HG03196 (cell line): ENCODE results near the gene DNAJC25.

ENCODE experiments used
- ATAC-seq: cut with Tn5 transposase; IDR thresholded peaks from one replicate; pipeline ENCODE4 v1.9.1; 2021; ENCODE audit not compliant: unreplicated experiment

Gene DNAJC25

DNA sequence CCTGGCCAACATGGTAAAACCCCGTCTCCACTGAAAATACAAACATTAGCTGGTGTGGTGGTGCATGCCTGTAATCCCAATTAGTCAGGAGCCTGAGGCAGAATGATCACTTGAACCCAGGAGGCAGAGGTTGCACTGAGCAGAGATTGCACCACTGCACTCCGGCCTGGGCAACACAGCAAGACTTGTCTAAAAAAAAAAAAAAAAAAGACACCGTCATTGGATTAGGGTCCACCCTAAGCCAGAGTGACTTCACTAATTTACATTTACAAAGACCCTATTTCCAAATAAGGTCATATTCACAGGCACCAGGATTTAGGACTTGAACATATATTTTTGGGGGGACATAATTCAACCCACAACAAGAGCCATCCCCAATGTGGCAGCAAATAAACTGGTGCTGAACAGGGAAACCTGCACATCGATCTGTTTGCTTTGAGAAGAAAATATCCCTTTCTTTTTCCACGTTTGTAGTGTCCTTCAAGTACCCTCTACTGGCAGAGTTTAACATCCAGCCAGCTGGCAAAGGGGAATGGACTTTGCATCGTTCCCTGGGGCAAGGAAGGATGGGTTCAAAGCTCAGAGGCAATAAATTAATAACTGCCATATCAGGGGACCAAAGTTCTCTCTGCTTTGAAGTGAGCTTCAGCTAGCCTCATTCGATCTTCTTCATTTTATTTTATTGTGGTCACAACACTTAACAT is 3.7 kb upstream of the DNAJC25 start:
- no peak for ATAC-seq

DNA sequence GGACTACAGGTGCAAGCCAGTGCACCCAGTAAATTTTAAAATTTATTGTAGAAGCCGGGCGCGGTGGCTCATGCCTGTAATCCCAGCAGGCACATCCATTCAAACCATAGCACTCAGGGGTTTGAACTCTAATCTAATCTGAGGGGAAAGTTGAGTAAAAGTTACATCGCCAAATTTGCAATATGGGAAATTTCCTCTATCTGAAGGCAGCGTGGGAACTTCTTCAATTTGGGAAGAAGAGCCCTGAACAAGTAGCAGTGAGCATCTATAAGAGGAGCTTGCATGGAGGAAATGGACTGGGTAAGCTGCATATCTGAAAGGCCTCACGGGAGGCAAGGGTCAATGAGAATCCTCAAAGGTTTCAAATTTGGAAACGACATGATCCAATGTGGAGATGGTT is 2.7 kb upstream of the DNAJC25 start:
- no peak for ATAC-seq

DNA sequence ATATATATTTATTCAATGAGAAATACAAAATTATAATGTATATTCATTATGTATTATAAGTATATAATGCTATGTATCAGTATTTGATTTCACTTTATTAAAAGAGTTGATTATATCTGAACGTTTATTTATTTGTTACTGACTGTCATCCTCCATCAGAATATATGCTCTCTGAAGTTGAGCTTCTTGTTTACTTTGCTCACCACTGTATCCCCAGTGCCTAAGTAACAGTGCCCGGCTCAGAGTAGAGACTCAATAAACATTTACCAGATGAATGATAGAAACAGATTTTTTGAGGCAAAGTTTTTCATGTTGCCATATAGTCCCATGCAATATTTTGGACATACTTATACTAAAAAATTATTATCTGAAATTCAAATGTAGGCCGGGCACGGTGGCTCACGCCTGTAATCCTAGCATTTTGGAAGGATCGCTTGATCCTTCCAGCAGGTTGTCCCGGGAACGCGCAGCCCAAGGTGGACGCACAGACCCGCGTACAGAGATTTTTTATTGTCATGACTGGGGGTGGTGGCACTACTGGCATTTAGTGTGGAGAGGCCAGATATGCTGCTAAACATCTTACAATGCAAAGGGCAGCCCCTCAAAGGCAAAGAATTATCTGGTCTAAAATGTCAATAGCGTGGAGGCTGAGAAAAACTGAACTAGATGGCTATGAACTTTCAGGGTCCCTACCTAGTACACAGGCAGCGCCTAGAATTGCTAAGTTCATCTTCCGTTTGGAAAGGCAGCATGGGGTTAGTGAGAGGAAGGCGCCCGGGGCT is 761 bp upstream of the DNAJC25 start:
- peak; percentile 28 for ATAC-seq

DNA sequence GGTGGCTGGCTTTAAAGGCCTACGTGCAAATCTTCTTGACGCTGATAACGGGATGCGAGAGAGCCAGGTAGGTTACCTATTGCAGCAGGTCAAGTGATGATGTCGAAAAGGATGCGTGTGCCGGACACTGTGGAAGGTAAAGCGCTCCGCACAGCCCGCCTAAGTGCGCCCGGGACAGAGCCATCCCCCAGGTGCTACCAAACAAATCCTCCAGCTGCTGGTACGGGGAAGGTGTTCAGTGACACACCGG is 245 bp upstream of the DNAJC25 start:
- ATAC-seq: no peak

DNA sequence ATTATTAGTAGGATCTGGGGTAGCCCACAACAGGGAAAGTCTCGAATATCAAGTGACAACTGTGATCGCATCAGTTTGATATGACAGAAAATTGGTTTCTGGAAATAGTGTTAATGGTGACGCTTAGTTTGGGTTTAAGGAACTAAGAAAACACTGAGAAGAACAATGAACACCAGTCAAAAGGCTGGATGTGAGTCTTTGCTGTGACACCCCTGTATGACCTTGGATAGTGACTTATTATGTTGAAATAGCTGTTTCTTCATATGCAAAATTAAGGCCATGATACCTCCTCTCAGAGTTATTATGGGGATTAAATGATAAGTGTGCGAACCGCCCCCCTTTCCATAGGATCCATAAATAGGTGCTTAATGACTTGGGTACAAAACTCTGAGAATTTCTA is 926 bp downstream of the DNAJC25 start:
- ATAC-seq: no peak

DNA sequence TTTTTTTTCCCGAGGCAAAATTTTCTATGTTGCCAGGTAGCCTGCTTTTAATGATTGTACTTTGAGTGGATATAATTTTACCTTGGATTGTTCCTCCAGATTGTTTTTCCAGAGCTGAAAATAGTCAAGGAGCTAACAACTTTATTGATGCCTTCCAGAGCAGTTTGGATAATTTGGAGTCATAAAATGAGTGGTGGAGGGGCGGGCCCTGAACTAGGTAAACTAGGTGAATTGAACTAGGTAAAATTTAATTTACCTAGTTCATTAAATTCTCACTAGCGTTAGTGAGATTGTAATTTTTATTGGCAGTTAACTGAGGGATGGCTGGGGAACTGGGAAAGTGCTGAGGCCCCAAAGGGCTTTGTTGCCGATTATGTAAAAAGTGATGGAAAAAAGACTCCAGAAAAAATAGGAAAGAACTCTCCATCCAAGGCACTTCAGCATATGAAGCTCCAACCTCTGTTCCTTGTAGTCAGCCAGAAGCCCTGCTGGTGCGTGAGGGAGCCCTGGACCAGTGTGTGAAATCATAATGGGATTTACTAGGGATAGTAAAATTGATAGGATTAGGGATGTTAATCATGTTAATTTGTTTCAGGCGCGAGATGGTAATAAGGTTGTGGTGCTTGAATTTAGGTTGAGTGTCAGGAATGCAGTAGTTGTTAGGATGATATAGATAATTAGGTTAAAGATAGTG is 1.7 kb downstream of the DNAJC25 start:
- no peak for ATAC-seq

DNA sequence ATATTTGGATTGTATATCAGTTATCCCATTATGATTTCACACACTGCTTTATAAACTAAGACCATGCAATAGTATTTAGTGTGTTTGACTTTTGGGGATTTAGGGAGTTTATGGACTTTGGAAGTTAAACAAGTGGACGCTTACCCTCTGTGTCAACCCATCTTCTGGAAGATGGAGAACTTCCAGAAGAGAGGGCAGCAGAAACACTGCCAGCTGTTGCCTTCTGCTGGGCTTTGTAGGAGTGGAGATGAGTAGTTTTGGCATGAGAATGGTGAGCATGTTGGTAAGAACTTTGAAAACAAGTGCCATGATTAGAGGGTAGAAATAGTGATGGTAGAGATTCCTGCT is 2.2 kb downstream of the DNAJC25 start:
- ATAC-seq: no peak

DNA sequence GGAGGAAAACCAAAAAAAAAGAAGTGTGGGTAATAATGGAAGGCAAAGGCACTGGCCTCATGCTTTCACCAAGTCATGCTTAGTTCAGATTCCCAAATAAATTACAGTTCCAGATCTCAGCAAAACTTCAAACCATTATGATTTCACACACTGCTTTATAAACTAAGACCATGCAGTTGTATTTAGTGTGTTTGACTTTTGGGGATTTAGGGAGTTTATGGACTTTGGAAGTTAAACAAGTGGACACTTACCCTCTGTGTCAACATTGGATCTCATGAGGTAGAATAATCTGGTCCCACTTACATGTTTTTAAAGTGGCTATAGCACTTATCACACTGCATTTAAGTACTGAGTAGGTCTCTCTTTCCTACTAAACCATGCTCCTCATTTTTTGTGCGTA is 3.7 kb downstream of the DNAJC25 start:
- ATAC-seq: no peak

DNA sequence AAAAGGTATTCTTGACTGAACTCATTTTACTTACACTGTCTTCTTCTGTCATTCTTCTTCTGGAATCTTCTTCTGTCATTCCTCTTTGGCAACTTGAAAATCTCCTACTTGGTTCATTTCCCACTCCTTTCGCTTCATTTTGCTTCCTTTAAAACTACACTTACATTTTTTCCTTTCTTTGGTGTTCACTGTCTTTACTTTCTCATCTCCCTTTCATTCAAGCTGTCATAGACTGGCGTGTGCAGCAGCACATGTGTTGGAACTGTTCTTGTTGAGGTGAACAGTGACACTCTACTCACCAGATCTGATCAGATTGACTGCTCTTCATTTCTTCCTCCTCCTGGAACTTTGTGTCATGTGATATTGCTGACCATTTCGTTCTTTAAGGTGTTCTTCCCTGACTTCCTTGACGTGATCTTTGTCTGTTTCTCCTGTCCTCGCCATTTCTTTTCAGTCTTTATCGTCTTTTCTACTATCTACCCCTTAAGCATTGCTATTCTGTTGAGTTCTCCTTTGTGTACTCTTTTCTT is 6.4 kb downstream of the DNAJC25 start:
- no peak for ATAC-seq

DNA sequence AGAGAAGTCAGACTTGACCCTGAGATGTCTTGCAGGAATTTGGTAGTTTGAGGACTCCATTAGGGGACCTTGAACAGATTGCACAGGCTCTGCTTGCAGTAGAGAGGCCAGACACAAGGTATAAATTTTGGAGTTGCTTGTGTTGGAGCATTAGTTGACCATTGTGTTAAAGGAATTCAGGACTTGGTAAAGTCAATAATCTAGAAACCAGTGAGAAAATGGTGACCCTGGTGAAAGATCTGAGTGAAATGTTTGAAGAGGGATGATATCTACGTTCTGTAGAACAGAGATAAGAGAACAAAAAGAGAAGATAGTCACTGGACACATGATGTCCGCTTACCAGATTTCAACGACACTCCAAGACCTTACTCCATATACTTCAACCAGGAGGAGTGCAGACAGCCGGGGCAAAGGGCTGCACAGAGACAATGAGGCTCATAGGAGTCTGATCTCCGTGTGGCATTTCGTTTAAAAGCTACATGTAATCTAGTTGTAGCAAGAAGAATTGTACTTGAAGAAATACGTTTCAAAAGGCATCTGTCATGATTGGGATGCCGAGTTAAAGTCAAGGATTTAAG is 13.2 kb downstream of the DNAJC25 start:
- ATAC-seq: no peak

DNA sequence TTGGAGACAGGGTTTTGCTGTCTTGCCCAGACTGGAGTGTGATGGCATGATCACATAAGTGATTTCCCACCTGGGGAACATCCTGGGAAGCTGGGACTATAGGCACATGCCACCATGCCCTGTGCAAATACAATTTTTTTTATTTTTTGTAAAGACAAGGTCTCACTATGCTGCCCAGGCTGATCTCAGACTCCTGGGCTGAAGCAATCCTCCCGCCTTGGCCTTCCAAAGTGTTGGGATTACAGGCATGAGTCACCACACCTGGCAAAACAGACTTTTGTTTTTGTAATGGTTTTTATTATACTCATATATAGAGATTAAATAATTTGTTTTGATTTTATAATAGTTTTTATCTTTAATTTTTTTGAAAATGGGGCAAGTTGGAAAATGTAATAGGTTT is 14.7 kb downstream of the DNAJC25 start:
- no peak for ATAC-seq

DNA sequence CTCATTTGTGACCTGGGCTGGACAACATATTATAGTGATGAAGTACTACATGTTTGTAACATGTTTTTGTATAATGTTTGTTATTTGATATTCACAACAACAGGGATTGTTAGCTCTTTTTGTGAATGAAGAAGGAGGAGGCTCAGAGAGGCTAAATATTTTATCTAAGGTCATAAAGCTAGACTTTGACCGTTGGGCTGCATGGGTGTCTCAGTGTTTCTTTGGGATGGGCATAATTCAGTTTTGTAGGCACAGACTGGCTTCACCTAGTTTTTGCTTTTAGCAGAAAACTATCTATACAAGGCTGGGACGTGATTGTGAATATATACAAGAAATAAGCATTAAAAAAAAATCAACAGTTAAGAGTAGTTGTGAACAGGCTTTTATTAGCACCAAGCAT is 15.3 kb downstream of the DNAJC25 start:
- no peak for ATAC-seq

DNA sequence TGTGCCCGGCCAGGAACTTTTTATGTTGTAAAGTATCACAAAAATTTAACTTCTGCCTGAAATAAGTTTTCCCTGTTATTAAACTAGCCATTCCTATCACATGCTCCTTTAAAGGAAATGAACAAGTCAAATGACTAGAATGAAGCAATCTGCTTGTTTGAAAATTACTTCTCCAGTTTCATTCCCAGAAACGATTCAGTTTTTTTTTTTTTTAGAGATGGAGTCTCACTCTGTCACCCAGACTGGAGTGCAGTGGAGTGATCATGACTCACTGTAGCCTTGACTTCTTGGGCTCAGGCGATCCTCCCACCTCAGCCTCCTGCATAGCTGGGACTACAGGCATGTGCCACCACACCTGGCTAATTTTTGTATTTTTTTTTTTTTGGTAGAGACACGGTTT is 16.9 kb downstream of the DNAJC25 start:
- ATAC-seq: no peak

DNA sequence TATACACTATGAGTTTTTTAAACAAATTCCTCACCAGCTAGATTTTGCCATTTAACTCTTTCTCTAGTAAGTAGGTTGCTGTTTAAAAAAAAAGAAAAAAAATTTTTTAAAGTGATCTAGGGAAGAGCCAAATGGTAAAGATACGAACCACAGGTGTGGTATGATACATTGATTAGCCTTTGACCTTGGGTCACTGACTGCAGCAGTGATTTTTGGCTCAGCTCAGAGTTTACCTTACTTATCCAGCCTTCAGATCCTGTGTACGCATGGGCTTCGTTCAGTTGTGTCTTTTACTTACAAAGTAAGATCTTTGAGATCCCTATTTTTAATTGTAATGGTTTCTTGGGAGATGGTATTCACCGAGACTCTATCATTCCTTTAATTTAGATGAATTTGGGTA is 17.9 kb downstream of the DNAJC25 start:
- no peak for ATAC-seq

DNA sequence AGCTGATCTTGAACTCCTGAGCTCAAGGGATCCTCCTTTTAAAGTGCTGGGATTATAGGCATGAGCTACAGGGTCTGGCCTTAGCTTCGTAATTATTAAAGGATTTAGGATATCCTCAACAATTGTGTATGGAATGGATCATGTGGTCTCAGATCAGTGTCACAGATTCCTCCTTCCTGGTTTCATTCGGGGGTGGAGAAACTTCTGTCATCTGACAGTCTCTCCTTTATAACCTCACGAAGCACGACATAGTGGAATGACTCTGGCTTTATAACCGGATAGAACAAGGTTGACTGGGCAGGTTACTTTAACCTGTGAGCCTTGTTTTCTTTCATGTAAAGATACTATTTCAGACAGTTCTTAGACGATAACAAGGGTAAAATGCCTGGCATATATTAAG is 25.9 kb downstream of the DNAJC25 start:
- no peak for ATAC-seq

DNA sequence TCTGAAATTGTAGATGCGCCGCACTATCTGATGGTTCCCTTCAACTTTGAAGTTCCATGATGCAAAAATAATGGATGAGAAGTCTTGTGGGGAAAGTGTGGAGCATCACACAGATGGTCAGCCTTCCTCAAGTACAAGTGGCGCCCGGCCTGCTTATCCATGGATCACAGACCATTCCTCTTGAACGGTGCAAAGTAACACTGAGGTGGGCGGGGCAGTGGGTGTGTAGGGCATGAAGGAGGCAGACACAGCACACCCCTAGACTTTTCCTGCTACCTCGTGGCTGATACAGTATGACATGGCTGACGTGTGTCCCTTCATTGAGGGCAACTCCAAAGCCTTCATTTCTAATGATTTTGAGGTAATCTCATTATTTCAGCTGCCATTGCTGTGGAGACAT is 27.8 kb downstream of the DNAJC25 start:
- ATAC-seq: no peak

DNA sequence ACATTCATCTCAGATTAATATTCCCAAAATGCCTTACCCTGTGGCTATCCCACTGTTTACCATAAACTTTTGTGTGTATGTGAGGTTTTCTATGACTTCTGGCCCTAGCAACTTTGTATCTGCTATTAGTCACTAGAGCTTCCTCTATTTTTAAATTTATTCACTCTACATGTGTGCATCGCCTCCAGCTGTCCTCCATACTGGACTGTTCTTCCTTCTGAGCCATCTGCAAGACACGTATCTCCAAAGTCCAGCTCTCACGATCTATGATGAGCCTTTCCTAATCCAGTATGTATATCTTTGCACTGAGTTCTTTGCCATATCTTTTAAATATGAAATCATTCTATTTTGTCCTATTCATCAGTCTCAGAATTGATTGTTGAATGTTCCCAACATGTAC is 28.6 kb downstream of the DNAJC25 start:
- ATAC-seq: no peak

DNA sequence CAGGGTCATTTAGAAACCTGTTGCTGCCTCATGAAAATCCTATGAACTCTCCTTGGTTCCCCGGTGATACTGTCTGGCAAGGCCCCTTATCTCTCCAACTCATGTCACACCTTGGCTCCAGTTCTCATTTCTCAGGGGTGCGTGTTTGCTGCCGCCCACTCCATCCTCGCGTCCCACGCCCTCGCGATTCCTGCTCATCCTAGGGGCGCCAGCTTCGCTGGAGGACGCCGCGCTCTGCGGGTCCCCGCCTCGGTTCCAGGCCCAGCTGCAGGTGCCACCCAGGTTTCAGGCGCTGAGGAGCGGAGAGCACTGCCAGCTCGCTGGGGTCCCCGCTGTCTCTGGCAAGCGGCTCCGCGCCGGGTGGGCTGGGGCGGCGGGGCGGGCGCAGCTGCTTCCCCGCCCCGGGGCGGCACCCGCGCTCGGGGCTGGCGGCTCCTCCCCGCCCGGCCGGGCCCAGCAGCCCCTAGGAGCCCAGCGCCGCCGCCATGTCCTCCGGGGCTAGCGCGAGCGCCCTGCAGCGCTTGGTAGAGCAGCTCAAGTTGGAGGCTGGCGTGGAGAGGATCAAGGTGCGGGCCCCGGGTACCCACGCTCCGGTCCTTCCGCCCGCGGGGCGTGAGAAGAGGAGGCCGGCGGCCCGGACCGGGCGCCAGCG is 30.1 kb downstream of the DNAJC25 start, which contains the start of gene GNG10:
GNG10 (plus strand) TSS at position 456 of the 652 bp plus-strand sequence; CDS start at position 486, 30 bp downstream.
- ATAC-seq: peak; percentile 87

DNA sequence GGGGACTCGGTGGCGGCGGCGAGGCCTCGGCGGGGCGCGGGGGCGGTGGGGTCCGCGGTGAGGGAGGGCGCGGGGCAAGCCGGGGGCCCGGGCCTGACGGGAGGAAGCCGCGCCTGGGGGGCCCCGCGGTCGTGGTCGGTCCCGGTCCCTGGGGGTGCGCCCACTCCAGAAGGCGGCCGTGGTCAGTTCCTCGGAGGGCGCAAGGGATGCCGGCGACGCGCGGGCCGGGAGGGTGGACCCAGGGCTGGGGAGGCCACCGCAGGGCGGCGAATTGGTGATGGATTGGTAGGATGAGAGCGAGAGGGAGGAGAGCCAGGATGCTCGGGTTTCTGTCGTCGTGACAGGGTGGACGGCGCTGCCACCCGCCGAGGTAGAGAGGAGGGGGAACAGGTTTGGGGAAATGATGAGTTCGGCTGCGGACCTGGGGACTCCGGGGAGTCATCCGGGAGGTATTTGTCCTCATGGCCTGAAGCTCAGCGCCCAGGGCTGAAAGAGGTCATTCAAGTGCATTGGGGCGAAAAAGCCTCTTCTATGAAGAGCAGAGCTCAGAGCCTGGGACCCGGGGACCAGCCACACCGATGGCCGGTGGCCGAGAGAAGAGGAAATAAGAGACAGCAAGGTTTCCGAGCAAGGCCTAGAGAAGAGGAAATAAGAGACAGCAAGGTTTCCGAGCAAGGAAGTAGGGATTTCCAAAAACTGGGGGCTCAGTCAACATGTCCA is 30.8 kb downstream of the DNAJC25 start:
- peak; percentile 37 for ATAC-seq

DNA sequence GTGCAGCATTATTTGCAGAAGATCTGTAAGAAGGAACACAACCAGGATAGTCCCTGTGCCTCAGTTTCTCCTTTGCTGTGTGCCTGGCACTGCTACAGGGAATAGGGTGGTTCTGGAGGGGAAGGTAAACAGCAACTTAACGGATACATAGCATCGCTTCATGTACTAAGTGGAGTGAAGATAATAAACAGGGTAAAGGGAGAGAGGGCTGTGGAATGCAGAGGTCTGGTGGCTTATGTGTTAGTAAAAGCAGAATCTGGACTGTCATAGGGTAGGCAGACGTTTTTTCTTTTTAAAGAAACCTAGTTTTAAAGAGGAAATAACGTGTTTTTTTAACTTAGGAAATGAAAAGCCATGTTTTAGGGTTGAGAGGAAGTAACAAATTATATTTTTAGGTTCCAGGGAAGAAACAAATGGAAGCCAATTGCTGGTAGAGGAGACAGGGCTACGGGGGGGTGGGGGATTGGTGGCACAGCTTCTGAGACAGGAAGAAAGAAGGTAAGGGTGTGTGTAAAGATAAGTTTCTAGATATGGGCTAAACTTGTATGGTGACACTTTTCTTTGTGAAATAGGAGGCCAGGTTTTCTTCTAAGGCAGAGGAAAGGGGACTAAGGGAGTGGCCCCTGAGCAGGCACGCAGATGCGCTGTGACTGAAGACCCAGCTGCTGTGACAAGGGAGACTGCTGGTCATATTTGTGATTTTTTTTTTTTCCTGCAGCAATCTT is 31.6 kb downstream of the DNAJC25 start:
- no peak for ATAC-seq
